Urinary bladder (tissue), 4 donors: ENCODE data around the gene ZBTB17. TPM values are rescaled to one million over a fixed set of nuclear protein-coding genes. Genes with fewer than 3 reads are reported as not detected.
"Not testable (repeated sequence)": the region's sequence is repeated elsewhere in the genome, so short reads cannot be mapped to it uniquely, and the experiment has no call there.

Source experiments
- DNase-seq: peaks from one replicate; pipeline ENCODE4 v3.0.0-alpha.2; 2015; ENCODE audit errors: extremely low spot score
- H3K27ac ChIP-seq: one replicate; pipeline ENCODE4 v1.5.1; 2013; ENCODE audit warnings: low read depth, mild to moderate bottlenecking, moderate library complexity
- H3K36me3 ChIP-seq: one replicate; pipeline ENCODE4 v1.6.1; 2013; ENCODE audit warnings: mild to moderate bottlenecking, moderate library complexity; ENCODE audit not compliant: insufficient read depth
- H3K4me1 ChIP-seq: one replicate; pipeline ENCODE4 v1.6.1; 2013; ENCODE audit warnings: mild to moderate bottlenecking, moderate library complexity; ENCODE audit not compliant: insufficient read depth
- H3K4me3 ChIP-seq: one replicate; pipeline ENCODE4 v1.5.1; 2013; ENCODE audit warnings: low read depth, low read length
- WGBS: extraction: QIAGEN DNeasy Blood & Tissue Kit; methylation state at CpG from one replicate; pipeline ENCODE4 v1.1.7; 2013; 5-methylcytosine and 5-hydroxymethylcytosine counted together
- polyA plus RNA-seq: library from polyadenylated mRNA; stranded (reverse); fragments of 200-250 nt; gene quantifications from one replicate; pipeline ENCODE4 v1.2.3, GENCODE V29; 2013
- total RNA-seq: library from RNA; depleted of rRNA; stranded (reverse); fragments of >200 nt; gene quantifications from one replicate; pipeline ENCODE4 v1.2.3, GENCODE V29; 2014
- donor health status: healthy with polysubstance abuse.
- donor health status: healthy.

ZBTB17 gene
- total and polyA plus RNA-seq, 2 donors: 17.1 to 30.4 TPM

GRCh38 chr1:16006552-16007485 is 30.9 kb upstream of the ZBTB17 start:
- Histone ChIP-seq H3K27ac (no peak overlapping the region), H3K4me3 (no peak overlapping the region), H3K36me3 (no peaks in the 10 kb centered on the region), H3K4me1 (no peaks in the 10 kb centered on the region)
- no peak for DNase-seq
- 68% methylated on average over 9 of the region's 9 CpGs for WGBS

- H3K4me1 ChIP-seq: no peaks in the 10 kb centered on the region
- H3K4me3 ChIP-seq: no peak overlapping the region
- H3K36me3 ChIP-seq: no peaks in the 10 kb centered on the region
- no peak overlapping the region for H3K27ac ChIP-seq
- WGBS: 90% methylated on average over 11 of the region's 11 CpGs
- DNase-seq: no peak
These were observed 30.1 kb upstream of the ZBTB17 start for GRCh38 chr1:16006010-16006409.

- no peak overlapping the region for H3K4me3 ChIP-seq
- no peak for DNase-seq
- no peak overlapping the region for H3K27ac ChIP-seq
- H3K4me1 ChIP-seq: no peaks in the 10 kb centered on the region
- no peaks in the 10 kb centered on the region for H3K36me3 ChIP-seq
- WGBS: 87% methylated on average over 5 of the region's 5 CpGs
These were observed 29.7 kb upstream of the ZBTB17 start for GRCh38 chr1:16005597-16005996.

DNA sequence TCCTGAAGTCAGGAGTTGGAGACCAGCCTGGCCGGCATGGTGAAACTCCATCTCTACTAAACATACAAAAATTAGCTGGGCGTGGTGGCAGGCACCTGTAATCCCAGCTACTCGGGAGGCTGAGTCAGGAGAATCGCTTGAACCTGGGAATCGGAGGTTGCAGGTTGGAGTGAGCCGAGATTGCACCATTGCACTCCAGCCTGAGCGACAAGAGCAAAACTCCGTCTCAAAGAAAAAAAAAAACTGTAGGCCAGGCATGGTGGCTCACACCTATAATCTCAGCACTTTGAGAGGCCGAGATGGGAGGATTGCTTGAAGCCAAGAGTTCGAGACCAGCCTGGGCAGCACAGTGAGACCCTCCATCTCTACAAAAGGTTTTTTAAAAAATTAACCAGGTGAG is 25.4 kb upstream of the ZBTB17 start:
- H3K4me1 ChIP-seq, H3K4me3 ChIP-seq, H3K27ac ChIP-seq, DNase-seq, H3K36me3 ChIP-seq: not testable (repeated sequence)
- 84% methylated on average over 10 of the region's 10 CpGs for WGBS

- no peak overlapping the region for H3K27ac ChIP-seq
- no peaks in the 10 kb centered on the region for H3K4me1 ChIP-seq
- no peak overlapping the region for H3K4me3 ChIP-seq
- no peaks in the 10 kb centered on the region for H3K36me3 ChIP-seq
- DNase-seq: no peak
- WGBS: 96% methylated on average over 11 of the region's 11 CpGs
These were observed 23.0 kb upstream of the ZBTB17 start for GRCh38 chr1:15998929-15999328.

GRCh38 chr1:15997637-15998280 is 21.9 kb upstream of the ZBTB17 start:
- Histone ChIP-seq H3K4me1 (no peaks in the 10 kb centered on the region), H3K4me3 (no peak overlapping the region), H3K27ac (no peak overlapping the region), H3K36me3 (no peaks in the 10 kb centered on the region)
- 81% methylated on average over 9 of the region's 9 CpGs for WGBS
- DNase-seq: no peak

DNA sequence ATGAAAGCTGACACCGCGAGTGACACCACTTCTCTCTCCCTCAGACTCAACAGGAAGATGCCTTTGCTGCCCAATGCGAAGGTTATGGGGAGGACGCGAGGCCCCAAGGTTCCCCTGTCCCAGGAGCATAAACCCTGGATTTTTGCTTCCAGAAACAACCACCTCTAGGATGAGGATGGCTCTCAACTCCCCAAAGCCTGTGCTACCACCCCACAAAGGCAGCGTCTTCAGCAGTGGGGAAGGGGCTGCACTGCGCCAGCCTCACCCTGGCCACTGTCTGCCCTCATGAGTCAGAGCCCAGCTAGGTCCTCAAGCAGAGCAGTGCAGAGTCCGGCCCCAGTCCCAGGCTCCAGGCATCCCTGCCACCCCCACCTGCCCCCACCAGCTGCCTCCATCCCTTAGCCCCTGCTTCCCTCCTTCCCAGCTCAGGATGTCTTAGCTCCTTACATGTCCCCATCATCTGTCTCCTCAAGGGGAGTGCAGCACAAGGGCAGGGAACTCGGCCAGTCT is 21.2 kb upstream of the ZBTB17 start:
- H3K36me3 ChIP-seq: no peaks in the 10 kb centered on the region
- H3K4me3 ChIP-seq: no peak overlapping the region
- 76% methylated on average over 9 of the region's 9 CpGs for WGBS
- H3K27ac ChIP-seq: no peak overlapping the region
- H3K4me1 ChIP-seq: no peaks in the 10 kb centered on the region
- DNase-seq: no peak

DNA sequence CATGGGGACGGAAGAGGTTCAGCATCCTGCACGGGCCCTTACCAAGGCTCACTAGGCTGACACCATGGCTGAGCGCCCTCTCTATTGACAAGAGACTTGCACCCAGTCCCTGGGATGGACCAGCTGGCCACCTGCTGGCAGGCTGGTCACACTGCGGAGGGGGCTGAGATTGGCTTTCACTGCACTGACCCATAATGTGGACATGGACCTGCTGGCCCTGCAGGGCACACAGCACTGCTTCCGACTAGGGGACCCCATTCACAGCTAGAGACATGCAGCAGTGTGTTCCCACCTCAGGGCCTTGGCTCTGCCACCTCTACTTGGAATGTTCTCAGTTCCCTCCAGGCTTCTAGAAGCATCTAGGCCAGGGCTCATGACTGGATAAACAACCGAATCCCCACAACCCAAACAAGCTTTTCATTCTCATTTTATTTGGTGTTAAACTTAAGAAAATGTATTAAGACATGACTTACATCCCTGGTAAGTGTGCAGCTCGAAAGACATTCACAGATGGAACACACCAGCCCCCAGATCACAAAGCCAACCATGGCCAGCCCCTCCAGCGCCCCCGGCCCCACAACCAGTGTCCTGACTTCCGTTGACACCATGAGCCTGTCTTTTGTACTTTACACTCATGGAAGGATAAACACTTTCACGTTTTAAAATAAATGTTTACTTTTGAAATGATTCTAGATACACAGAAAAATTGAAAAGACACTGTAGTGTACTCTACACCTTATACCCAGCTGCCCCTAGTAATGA is 18.9 kb upstream of the ZBTB17 start:
- H3K4me3 ChIP-seq: no peak overlapping the region
- WGBS: 54% methylated on average over 11 of the region's 11 CpGs

GRCh38 chr1:15994081-15994480 is 18.2 kb upstream of the ZBTB17 start:
- Histone ChIP-seq H3K4me1 (no peaks in the 10 kb centered on the region), H3K27ac (no peak overlapping the region), H3K36me3 (no peaks in the 10 kb centered on the region), H3K4me3 (no peak overlapping the region)
- WGBS: 91% methylated on average over 10 of the region's 10 CpGs
- no peak for DNase-seq

More for the DNA sequence above, 18.9 kb upstream of the ZBTB17 start:
- DNase-seq: no peak
- H3K27ac ChIP-seq: no peak overlapping the region
- no peaks in the 10 kb centered on the region for H3K4me1 ChIP-seq
- no peaks in the 10 kb centered on the region for H3K36me3 ChIP-seq

GRCh38 chr1:15993666-15994065 is 17.8 kb upstream of the ZBTB17 start:
- WGBS: 95% methylated on average over 15 of the region's 15 CpGs
- no peaks in the 10 kb centered on the region for H3K4me1 ChIP-seq

GRCh38 chr1:15992582-15993500 is 16.9 kb upstream of the ZBTB17 start:
- 84% methylated on average over 17 of the region's 17 CpGs for WGBS
- no peak for DNase-seq
- H3K4me1 ChIP-seq: no peaks in the 10 kb centered on the region
- H3K27ac ChIP-seq: no peak overlapping the region
- H3K36me3 ChIP-seq: no peaks in the 10 kb centered on the region
- no peak overlapping the region for H3K4me3 ChIP-seq

More at GRCh38 chr1:15993666-15994065, 17.8 kb upstream of the ZBTB17 start:
- Histone ChIP-seq H3K4me3 (no peak overlapping the region), H3K36me3 (no peaks in the 10 kb centered on the region), H3K27ac (no peak overlapping the region)
- no peak for DNase-seq

DNA sequence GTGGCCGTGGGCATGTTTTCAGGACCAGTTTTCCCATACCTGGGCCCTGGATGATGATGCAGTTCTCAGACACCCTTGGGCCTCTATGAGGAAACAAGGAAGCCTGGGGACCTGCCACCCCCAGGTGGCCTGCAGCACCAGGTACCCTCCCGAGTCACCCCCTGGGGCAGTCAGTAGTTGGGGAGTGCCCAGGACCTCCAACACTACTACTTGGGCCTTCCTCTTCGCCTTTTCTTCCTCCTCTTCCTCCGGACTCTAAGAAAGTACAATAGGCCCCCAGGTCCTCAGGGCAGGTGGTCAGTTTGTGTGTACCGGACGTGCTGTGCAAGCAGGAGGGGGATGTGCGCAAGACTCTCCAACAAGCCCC is 16.3 kb upstream of the ZBTB17 start:
- Histone ChIP-seq H3K4me3 (no peak overlapping the region), H3K4me1 (no peaks in the 10 kb centered on the region), H3K27ac (no peak overlapping the region), H3K36me3 (no peaks in the 10 kb centered on the region)
- DNase-seq: no peak
- WGBS: 96% methylated on average over 7 of the region's 7 CpGs
